Gastrocnemius medialis (tissue), 4 donors: Measurements from ENCODE around the gene CST6. TPM values are rescaled to one million over a fixed set of nuclear protein-coding genes. Genes with fewer than 3 reads are reported as not detected.

Source experiments
- ATAC-seq, 2 donors: fragments of 150-250 bp; one replicate each; pipeline ENCODE4 v1.9.1; 2016
- DNase-seq, 2 donors: peaks; one replicate each; pipeline ENCODE4 v3.0.0-alpha.2; 2019
- H3K27ac ChIP-seq, 4 donors: fragments of 200-600 bp; sonication (generic); 1 replicate in 1 of 4; 2 replicates in 3 of 4; pipeline ENCODE4 v1.5.1; 2016 to 2018; ENCODE audit warnings: mild to moderate bottlenecking in 2 of 4, moderate library complexity in 1 of 4
- H3K27me3 ChIP-seq, 3 donors: fragments of 200-600 bp; sonication (generic) in 2 of 3; 1 replicate in 1 of 3; 2 replicates in 2 of 3; pipeline versions ENCODE4 v1.5.1 to v1.6.0; 2016 to 2019; ENCODE audit warnings: mild to moderate bottlenecking in 1 of 3, moderate library complexity in 1 of 3
- H3K36me3 ChIP-seq, 2 donors: fragments of 200-600 bp; sonication (generic) in 1 of 2; one replicate each; pipeline ENCODE4 v1.5.1; 2017 to 2018
- H3K4me1 ChIP-seq, 2 donors: fragments of 200-600 bp; sonication (generic) in 1 of 2; one replicate each; pipeline ENCODE4 v1.5.1; 2016 to 2017; ENCODE audit warnings: mild to moderate bottlenecking in 2 of 2
- H3K4me3 ChIP-seq, 4 donors: fragments of 200-600 bp; sonication (generic) in 3 of 4; 1 replicate in 1 of 4; 2 replicates in 3 of 4; pipeline ENCODE4 v1.5.1; 2016 to 2019; ENCODE audit warnings: mild to moderate bottlenecking in 2 of 4
- H3K9me3 ChIP-seq, 3 donors: fragments of 200-600 bp; sonication (generic) in 2 of 3; 1 replicate in 1 of 3; 2 replicates in 2 of 3; pipeline ENCODE4 v1.5.1; 2016 to 2019
- CTCF ChIP-seq, 5 experiments: fragments of 450-650 bp in 3 of 5; fragments of 200-600 bp in 2 of 5; sonication (generic) in 2 of 5; IDR thresholded peaks in 4 of 5; conservative IDR thresholded peaks in 1 of 5; 1 replicate in 4 of 5; 2 replicates in 1 of 5; pipeline ENCODE4 v1.5.1; 2016 to 2019; ENCODE audit warnings: antibody characterized with exemption in 5 of 5, mild to moderate bottlenecking in 3 of 5, moderate library complexity in 3 of 5
- POLR2A ChIP-seq, 2 donors: fragments of 450-650 bp; IDR thresholded peaks; one replicate each; pipeline ENCODE4 v1.6.1; 2017; ENCODE audit warnings: antibody characterized with exemption in 2 of 2, mild to moderate bottlenecking in 2 of 2, moderate library complexity in 2 of 2
- in situ Hi-C, 4 donors: fragments of 200-750 bp; cut with MboI; loops; one replicate each; pipeline versions ENCODE4 v1.15.0 to v1.8.0; 2017; ENCODE audit warnings: low sequenced_read_pairs in 4 of 4
- intact Hi-C: fragments of 100-400 bp; cut with DNase I; formaldehyde crosslinking; loops from one replicate; pipeline ENCODE4 v1.15.1; 2023; ENCODE audit warnings: low total_unique reads
- total RNA-seq, 4 donors: library from RNA; depleted of rRNA; stranded (reverse); fragments of >200 nt; gene quantifications; one replicate each; pipeline versions ENCODE4 v1.1.0 to v1.2.3, GENCODE V29; 2016

CST6 gene
- total RNA-seq = 1 to 10 TPM in 2 of 4 donors, under 1 TPM in 1, not detected in 1; 0.71 to 6.0 (median 3.1) TPM

- H3K27me3 ChIP-seq = peaks cover 12 to 18% (median 17%) of the 10 kb centered on the region in 3 donors
- in situ Hi-C loops = no loop called here
- H3K27ac ChIP-seq = no peak within 1 kb of the TSS
- H3K9me3 ChIP-seq = no peaks in the 10 kb centered on the region
- peaks cover 9 to 25% of the 10 kb centered on the region in 2 donors for H3K4me1 ChIP-seq
- H3K36me3 ChIP-seq = no peaks in the 10 kb centered on the region
- H3K4me3 ChIP-seq = peak within 1 kb of the TSS in 3 of 4 donors; percentile 2 to 20 (median 20)
- no peak for ATAC-seq
- intact Hi-C loops = no loop called here
- DNase-seq = no peak
- TF ChIP-seq CTCF (IDR thresholded peaks at IDR 0.05 in 4 of 5, conservative IDR thresholded peaks at IDR 0.05 in 1 of 5) (no peak), POLR2A (IDR thresholded peaks at IDR 0.05) (no peak)
Measured at GRCh38 chr11:66011785-66012303, at the start of gene CST6. TSS of gene CST6 (plus strand) at chr11:66012008. CDS start at chr11:66012045, 37 bp downstream.

- in situ Hi-C loops = loop anchor here in 1 of 4 donors (10.0 kb wide), 1 partner anchor 77 kb away; the partner anchor contains the start of gene FIBP
- Histone ChIP-seq H3K4me3 (peak overlapping the region; percentile 69 to 100 (median 88)), H3K36me3 (peaks cover 0 to 33% of the 10 kb centered on the region in 2 donors), H3K27ac (peak overlapping the region; percentile 81 to 96 (median 90)), H3K27me3 (no peaks in the 10 kb centered on the region), H3K4me1 (peaks cover 16 to 24% of the 10 kb centered on the region in 2 donors), H3K9me3 (no peaks in the 10 kb centered on the region)
- peak in 1 of 2 donors; percentile 1 for ATAC-seq
- intact Hi-C loops = loop anchor here (5.0 kb wide), 1 partner anchor 345 kb away; the partner anchor contains the start of gene PCNX3
- no peak for DNase-seq
- TF ChIP-seq CTCF (IDR thresholded peaks at IDR 0.05 in 4 of 5, conservative IDR thresholded peaks at IDR 0.05 in 1 of 5) (no peak), POLR2A (IDR thresholded peaks at IDR 0.05) (no peak)
Measured at GRCh38 chr11:65962141-65962564, 49.7 kb upstream of the CST6 start.

GRCh38 chr11:65964906-65965305 lies 46.9 kb upstream of the CST6 start:
- intact Hi-C loops = loop anchor here (5.0 kb wide), 1 partner anchor 348 kb away; the partner anchor contains the start of gene PCNX3

GRCh38 chr11:65965986-65966762 lies 45.6 kb upstream of the CST6 start:
- DNase-seq (no peak), ATAC-seq (no peak)
- Histone ChIP-seq H3K4me3 (no peak overlapping the region), H3K27me3 (no peaks in the 10 kb centered on the region), H3K36me3 (peaks cover 0 to 54% of the 10 kb centered on the region in 2 donors), H3K4me1 (peaks cover 40 to 41% of the 10 kb centered on the region in 2 donors), H3K9me3 (no peaks in the 10 kb centered on the region), H3K27ac (no peak overlapping the region)
- intact Hi-C loops (no loop called here), in situ Hi-C loops (loop anchor here in 1 of 4 donors (10.0 kb wide), 1 partner anchor 81 kb away; the partner anchor contains the start of gene FIBP)
- TF ChIP-seq CTCF (IDR thresholded peaks at IDR 0.05 in 4 of 5, conservative IDR thresholded peaks at IDR 0.05 in 1 of 5) (no peak), POLR2A (IDR thresholded peaks at IDR 0.05) (no peak)

More at GRCh38 chr11:65964906-65965305, 46.9 kb upstream of the CST6 start:
- in situ Hi-C loops = loop anchor here in 1 of 4 donors (10.0 kb wide), 1 partner anchor 80 kb away; the partner anchor contains the start of gene FIBP
- no peak for TF ChIP-seq CTCF (IDR thresholded peaks at IDR 0.05 in 4 of 5, conservative IDR thresholded peaks at IDR 0.05 in 1 of 5)
- no peak for TF ChIP-seq POLR2A (IDR thresholded peaks at IDR 0.05)
- Histone ChIP-seq H3K27ac (no peak overlapping the region), H3K27me3 (no peaks in the 10 kb centered on the region), H3K4me3 (no peak overlapping the region), H3K4me1 (peaks cover 34 to 41% of the 10 kb centered on the region in 2 donors), H3K9me3 (no peaks in the 10 kb centered on the region), H3K36me3 (peaks cover 0 to 49% of the 10 kb centered on the region in 2 donors)
- DNase-seq (no peak), ATAC-seq (no peak)
